Ovary (tissue), 3 donors: ENCODE results near the gene SPG7.

ENCODE experiments used
- POLR2A ChIP-seq: fragments of 450-650 bp; IDR thresholded peaks from one replicate; pipeline ENCODE4 v1.6.1; 2017; ENCODE audit warnings: antibody characterized with exemption, mild to moderate bottlenecking, moderate library complexity
- TF ChIP-seq, protein P1 (sequence below), 3 donors: fragments of 450-650 bp in 2 of 3; fragments of 200-600 bp in 1 of 3; IDR thresholded peaks; one replicate each; pipeline versions ENCODE4 v1.5.1 to v1.8.0; 2016 to 2022; ENCODE audit warnings: antibody characterized with exemption in 3 of 3, mild to moderate bottlenecking in 1 of 3
- donor health status: DM: no; HTN: no; CAD: no.

DNA sequence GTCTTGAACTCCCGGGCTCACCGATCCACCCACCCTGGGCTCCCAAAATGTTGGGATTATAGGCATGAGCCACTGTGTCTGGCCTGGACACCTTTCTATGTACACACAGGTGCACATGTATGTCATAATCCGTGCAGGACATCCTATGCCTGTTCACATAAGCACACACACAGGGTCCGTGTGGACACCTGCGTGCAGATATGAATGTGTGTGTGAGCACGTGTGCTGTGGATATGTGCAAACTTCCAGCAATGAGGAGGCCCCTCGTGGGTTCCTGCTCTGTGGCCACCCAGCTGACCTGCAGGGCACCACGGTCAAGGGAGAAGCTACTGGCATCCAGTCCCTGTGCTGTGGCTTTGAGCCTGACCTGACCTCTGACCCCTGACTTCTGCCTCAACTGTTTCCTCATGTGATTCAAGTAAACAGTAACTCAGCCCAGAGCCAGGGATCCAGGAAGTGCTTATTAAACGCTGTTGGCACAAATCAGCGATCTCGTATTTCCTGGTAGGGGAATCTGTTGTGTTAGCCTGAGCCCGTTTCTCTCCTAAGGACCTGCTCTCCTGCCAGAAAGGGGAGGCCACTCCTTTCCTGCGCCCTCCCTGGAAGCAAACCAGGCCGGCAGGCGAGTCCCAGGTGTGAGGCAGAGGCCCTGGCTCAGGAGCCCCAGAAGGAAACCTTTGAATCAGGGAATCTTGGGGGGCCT is 73.8 kb downstream of the SPG7 start:
- no peak for TF ChIP-seq POLR2A
- TF ChIP-seq, protein P1, sequence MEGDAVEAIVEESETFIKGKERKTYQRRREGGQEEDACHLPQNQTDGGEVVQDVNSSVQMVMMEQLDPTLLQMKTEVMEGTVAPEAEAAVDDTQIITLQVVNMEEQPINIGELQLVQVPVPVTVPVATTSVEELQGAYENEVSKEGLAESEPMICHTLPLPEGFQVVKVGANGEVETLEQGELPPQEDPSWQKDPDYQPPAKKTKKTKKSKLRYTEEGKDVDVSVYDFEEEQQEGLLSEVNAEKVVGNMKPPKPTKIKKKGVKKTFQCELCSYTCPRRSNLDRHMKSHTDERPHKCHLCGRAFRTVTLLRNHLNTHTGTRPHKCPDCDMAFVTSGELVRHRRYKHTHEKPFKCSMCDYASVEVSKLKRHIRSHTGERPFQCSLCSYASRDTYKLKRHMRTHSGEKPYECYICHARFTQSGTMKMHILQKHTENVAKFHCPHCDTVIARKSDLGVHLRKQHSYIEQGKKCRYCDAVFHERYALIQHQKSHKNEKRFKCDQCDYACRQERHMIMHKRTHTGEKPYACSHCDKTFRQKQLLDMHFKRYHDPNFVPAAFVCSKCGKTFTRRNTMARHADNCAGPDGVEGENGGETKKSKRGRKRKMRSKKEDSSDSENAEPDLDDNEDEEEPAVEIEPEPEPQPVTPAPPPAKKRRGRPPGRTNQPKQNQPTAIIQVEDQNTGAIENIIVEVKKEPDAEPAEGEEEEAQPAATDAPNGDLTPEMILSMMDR (IDR thresholded peaks at IDR 0.05) = no peak
